Amygdala (tissue), 56 donors: Measurements from ENCODE around the gene FBXO48.

Experiments used
- DNase-seq, 56 donors: peaks; one replicate each; lab custom pipeline; 2025; lab: John Stamatoyannopoulos, UW

FBXO48 gene

DNA sequence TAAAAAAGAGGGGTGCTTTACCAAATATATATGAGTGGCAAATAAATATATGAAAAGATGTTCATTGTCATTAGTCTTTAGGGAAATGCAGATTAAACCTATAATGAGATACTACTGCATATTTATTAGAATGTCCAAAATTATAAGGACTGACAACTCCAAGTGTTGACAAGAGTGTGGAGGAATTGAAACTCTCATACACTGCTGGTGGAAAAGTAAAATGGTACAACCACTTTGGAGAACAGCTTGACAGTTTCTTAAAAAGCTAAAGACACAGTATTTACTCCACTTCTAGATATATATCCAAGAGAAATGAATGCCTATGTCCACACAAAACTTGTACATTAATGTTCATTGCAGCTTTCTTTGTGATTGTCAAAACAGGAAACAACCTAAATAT, 51.6 kb downstream of the FBXO48 start:
- DNase-seq = no peak

DNA sequence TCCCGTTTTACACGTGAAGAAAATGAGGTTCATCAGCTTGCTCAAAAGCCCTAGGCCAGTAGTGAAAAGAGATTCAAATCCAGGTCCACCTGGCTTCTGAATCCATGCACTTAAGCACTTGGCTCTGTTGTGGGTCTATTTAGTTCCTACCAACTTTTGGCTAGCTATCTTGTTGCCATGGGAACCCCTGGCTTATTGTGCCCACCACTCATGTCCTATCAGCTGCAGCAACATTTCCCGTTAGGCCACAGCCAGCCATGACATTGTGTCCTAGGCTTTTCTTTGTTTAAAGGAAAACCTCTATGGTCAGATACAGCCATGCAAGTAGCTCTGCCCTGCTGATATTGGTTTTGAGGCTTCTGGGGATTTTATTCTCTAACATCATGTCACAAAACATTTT, 52.2 kb downstream of the FBXO48 start:
- DNase-seq = no peak

DNA sequence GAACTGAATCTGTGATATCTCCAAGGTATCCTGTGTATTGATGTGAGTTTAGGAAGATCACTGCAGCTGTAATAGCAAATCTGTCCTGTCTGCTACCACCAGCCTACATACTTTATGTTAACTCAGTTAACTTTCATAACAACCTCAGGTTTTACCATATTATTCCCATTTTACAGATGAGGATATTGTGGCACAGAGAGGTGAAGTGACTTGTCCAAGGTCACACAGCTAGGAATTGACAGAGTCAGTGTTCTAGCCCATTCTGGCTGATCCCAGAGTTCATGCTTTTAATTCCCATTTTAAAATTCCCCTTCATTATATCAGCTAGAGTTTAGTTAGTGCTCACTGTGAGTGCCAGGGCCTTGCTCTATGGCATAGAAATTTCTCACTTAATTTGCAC, 52.6 kb downstream of the FBXO48 start:
- no peak for DNase-seq

DNA sequence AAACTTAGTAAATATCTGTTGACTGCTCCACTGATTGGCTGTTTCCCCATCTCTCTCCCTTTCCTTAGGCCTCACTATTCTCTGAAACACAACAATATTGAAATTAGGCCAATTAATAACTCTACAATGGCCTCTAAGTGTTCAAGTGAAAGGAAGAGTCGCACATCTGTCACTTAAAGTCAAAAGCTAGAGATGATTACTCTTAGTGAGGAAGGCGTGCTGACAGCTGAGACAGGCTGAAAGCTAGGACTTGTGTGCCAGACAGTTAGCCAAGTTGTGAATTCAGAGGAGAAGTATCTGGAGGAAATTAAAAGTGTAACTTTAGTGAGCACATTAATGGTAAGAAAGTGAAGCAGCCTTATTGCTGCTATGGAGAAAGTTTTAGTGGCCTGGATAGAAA, 53.6 kb downstream of the FBXO48 start:
- DNase-seq = no peak

- DNase-seq = no peak
Observed at GRCh38 chr2:68412127-68412819, 54.8 kb downstream of the FBXO48 start.

DNA sequence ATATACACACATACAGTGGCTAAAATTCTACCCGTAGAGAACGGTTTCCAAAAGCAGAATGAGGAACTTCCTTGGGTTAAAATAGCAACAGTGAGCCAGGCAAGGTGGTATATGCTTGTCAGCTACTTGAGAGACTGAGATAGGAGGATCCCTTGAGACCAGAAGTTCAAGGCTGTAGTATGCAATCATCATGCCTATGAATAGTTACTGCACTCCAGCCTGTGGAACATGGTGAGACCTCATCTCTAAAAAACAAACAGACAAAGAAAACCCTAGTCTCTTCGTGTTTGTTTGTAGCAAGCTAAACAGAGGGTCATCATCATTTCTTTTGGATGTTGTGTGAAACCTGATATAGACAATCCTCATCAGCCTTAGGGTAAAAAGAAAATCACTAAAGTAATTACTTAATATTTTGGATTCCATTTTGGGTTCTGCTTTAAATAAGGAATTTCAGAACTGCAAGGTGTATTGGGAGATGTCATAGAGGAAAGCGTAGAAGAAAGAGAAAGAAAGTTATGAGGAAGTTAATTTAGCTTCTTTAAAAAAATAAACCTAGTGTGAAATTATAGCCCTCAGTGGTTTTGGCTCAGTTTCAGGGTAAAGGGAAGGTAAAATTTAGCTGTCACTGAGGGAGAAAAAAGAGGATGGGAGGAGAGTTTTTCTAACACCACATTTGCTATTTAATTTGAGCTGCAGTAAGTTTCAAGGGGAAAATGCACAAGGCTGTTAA, 55.5 kb downstream of the FBXO48 start:
- DNase-seq = no peak
